DOHH2 (cell line): Measurements from ENCODE around the gene EHMT1.
"Not testable (repeated sequence)": the region's sequence is repeated elsewhere in the genome, so short reads cannot be mapped to it uniquely, and the experiment has no call there.

Experiments
- CTCF ChIP-seq: fragments of 200-600 bp; sonication (generic); IDR thresholded peaks from one replicate; pipeline ENCODE4 v1.5.1; 2014; ENCODE audit warnings: antibody characterized with exemption, mild to moderate bottlenecking, low read depth, low read length; ENCODE audit not compliant: poor library complexity, severe bottlenecking
- EZH2phosphoT487 ChIP-seq: fragments of 200-600 bp; sonication (generic); IDR thresholded peaks from 2 replicates; pipeline ENCODE4 v1.6.1; 2017; ENCODE audit warnings: borderline replicate concordance, mild to moderate bottlenecking, antibody characterized with exemption, low read length, moderate library complexity, mixed read lengths

DNA sequence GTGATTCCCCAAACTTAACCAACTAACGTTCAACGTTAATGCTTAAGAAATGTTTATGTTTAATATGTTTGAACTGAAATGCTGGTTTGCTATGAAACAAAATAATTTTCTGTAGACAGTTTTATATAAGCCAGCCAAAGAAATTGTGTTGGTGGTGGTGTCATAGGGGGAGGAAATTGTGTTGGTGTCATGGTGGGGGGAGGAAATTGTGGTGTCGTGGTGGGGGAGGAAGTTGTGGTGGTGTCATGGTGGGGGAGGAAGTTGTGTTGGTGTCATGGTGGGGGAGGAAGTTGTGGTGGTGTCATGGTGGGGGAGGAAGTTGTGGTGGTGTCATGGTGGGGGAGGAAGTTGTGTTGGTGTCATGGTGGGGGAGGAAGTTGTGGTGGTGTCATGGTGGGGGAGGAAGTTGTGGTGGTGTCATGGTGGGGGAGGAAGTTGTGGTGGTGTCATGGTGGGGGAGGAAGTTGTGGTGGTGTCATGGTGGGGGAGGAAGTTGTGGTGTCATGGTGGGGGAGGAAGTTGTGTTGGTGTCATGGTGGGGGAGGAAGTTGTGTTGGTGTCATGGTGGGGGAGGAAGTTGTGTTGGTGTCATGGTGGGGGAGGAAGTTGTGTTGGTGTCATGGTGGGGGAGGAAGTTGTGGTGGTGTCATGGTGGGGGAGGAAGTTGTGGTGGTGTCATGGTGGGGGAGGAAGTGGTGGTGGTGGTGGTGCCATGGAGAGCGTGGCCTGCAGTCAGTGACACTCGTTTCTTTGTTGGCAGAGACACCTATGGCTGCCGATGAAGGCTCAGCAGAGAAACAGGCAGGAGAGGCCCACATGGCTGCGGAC is 97.3 kb downstream of the EHMT1 start:
- not testable (repeated sequence) for TF ChIP-seq CTCF, EZH2phosphoT487
